HG02943 (cell line): ENCODE results near the gene ATP8A2.

Source experiments
- ATAC-seq: cut with Tn5 transposase; IDR thresholded peaks from one replicate; pipeline ENCODE4 v1.9.1; 2021; ENCODE audit warnings: mild to moderate bottlenecking, low read depth, moderate library complexity; ENCODE audit not compliant: unreplicated experiment

Gene ATP8A2

DNA sequence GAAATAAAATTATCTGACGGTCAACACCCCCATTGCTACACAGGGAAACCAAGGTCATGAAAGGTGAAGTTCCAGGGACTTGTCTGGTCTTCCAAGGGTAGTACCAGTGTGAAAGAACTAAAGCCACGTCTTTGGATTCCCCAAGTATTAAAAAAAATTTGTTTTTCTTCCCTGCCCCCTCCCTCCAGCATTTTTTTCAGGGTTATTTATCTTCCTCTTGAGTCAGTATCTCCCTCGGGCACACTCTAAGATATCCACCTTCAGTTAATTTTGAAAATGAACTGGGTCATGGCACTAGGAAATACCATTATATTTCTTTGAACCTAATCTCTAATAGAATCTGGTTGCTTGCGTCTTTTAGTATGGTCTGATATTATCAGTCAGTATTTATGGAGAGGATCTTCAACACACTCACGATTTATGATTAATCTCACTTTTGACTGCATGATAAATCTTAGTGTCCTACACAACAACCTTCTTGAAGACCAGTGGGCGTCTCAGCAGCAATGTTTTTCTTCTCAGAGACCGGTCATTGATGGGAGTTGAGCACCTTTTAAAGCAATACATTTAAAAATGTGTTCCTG is 9.1 kb downstream of the ATP8A2 start:
- ATAC-seq = no peak

DNA sequence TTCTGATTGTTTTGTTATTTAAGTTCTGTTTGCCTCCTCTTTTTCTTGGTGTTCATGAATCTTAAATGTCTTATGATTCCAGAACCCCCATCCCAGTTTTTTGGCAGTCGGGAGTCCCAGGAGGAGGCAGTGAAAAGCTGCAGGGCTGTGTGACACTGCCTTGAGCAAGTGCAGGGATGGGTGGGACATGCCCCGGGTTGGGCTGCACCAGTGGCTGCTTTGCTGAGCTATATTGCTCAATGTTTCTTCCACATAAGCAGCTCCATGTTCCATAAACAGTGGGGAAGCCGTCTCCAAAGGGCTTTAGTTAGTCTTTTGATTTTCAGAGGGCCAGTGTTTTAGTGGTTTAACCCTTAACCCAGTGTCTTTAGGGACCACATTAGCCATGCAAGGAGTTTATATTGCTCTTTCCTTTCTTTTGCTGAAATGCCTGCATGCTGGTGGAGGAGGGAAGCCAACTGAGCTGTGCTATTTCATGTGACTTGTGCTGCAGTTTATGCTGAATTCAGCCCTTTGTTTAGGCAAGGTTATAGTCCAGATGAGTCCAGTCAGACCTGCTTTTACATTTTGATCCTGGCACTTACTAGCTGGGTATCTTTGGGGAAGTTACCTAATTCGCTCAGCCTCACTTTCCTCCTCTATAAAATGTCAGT is 13.1 kb downstream of the ATP8A2 start:
- no peak for ATAC-seq

DNA sequence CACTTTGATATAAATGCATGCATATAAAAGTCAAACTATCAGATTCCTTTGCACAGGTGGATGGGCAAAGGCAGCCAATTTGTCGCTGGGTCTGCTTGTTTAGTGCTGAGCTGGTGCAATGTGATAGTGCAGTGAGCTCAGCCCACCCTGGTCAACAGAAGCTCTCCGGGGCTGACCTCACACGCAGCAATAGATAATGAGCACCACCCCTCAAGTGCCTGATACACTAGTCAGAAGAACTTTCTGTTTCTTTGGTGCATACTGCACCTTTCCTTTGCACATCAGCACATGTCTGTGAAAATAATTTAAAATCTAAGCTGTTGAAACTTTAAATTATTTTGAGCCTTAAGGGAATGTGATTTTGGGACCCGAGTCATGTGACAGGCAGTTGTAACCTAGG is 20.2 kb downstream of the ATP8A2 start:
- no peak for ATAC-seq

DNA sequence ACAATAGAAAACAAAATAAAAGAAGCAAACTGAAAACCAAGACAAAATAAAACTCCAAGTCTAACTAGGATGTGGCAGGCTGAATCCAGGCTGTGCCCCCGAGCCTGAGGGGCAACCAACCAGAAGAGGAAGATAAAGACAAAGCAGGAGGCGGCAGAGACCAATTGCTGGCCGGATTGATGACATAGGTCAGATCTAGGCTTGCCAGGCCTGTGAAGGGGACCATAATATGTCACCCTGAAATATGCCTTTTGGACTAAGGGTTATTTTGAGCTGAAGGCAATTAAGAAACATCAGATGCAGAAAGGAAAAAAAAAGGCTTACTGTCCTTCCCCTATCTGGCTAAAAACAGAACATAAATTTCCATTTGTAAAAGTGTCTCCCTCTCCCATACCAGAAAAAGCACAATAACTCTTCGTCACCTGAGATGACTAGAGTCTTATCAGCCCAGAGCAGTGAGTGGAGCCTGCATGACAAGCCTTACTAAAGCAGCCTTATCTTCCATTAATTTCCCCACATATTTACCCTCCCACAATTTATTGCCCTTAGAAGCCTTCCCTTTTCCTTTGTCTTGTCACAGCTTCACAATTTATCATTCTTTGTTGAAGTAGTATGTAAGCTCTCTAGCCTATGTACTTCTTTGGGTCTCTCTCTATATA is 22.8 kb downstream of the ATP8A2 start:
- no peak for ATAC-seq

DNA sequence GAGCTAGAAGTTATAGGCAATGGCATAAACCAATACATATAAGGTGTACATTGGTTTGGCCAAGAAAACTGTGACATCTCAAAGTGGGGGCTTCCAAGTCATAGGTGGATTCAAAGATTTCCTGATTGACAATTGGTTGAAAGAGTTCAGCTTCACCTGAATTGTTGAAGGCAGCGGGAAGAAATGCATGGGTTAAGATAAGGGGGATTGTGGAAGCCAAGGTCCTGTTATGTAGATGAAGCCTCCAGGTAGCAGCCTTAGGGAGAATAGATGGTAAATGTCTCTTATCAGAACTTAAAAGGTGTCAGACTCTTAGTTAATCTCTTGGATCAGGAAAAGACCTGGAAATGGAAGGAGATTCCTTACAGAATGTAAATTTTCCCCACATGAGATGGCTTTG is 26.0 kb downstream of the ATP8A2 start:
- ATAC-seq = no peak

DNA sequence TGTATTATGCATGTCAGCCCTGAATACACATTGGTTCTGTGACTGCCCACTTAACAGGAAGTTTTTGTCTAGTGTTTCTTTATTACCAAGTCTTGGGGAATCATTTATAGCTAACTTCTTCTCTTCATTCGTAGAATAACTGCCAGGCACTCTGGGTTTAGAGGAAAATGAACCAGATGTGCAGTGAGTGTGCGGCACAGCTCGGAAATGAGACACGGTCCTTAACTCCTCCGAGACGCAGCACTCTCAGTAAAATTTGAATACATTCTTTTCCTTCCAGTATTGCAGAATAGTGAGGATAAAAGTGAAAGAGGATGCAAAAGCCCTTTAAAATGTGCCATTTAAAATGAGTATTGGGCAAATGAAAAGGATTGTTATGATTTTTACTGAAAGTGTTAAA is 29.2 kb downstream of the ATP8A2 start:
- no peak for ATAC-seq

DNA sequence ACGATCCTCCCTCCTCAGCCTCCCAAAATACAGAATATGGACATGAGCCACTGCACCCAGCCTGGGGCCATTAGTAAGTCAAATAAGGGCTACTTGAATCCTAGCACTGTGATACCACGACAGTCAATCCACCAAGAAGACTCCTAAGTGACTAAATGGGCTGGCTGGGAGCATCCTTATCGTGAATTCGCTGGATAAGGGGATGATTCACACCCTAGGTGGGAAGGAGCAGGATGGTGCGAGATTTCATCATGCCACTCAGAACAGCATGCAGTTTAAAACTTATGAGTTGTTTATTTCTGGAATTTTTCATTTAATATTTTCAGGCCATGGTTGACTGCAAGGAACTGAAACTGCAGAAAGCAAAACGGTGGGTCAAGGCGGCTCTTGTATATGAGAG is 30.2 kb downstream of the ATP8A2 start:
- no peak for ATAC-seq

DNA sequence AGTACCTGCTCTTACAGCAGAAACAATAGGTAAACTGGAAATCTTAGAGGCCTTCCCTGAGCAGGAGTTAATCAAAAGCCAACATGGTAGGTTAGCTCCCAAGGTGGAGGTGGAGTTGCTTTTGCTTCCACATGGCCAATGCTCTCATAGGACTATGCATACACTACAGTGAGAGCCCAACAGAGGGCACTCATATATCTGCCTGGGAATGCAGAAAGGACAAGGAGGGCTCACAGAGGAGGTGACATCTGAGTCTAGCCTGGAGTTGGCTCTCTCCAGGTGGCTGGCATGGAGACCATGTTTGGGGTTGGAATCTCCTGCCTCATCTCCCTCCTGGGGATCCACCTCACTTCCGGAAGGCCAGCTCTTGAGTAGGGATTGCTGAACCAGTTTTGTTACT is 34.6 kb downstream of the ATP8A2 start:
- ATAC-seq = no peak

DNA sequence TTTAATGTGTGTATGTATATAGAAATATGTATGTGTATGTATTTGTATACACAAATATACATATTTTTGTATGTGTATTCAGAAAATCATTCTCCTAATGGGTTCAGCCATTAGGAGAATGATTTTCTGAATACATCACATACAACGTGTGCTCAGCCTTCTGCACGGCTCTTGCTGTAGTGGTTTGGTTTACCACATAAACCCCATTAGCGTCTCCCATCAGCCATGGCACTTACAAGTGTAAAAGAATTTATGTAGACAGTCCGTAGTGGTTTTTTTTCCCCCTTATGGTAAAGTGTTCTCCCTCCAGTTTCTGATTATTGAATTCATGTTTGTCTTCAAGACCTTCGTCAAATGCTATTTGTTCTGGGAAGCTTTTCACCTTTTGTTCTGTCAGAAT is 38.2 kb downstream of the ATP8A2 start:
- ATAC-seq = no peak

DNA sequence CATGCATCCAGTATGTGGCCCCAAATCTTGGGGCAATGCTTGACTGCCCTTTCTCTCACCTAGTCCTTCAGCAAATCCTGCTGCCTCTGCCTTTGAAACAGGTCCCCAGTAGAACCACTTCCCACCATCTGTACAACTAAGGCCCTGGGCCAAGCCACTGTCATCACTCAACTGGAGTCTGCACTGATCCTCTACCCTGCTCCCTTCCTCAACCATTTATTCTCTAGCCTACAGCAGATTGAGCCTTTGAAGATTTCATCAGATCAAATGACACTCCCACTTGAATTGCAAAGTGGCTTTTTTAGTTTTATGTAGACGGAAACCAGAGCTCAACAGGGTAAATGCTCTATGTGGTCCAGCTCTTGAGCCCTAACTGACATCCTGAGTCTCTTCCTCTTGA is 43.5 kb downstream of the ATP8A2 start:
- ATAC-seq = no peak

DNA sequence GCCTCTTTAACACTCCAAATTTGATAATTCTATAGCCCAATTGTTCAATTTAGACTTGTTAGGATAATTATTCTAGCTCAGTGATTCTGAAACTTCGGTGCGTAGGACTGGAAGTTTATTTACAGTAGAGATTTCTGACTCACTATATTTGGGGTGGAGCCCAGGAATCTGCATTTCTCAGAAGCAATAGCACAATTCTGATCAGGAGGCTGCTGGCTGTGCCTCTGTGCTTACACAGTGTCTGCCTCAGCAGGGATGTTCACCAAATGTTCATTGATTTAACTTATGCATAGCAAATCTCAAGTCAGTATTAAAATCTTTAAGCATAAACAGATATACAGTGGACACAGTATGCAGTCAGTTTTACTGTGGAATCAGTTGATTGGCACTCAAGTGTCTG is 45.8 kb downstream of the ATP8A2 start:
- no peak for ATAC-seq

DNA sequence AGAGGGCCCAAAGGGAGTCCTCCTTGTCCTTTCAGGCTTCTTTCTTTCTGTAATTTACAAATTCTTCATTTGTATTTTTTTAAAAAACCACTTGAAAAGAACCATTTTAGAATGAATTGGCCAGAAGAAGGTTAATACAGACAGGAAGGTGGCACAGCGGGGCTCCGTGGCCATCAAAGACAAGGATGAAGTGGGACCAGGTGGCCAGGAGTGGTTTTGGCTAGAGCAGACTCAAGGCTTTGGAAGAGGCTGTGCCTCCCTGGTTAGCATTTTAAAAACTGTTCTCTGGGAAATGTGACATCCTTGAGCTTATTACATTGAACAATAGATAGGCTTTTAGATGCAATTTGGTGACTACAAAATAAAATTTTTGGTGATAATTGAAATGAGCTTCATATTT is 48.4 kb downstream of the ATP8A2 start:
- no peak for ATAC-seq

DNA sequence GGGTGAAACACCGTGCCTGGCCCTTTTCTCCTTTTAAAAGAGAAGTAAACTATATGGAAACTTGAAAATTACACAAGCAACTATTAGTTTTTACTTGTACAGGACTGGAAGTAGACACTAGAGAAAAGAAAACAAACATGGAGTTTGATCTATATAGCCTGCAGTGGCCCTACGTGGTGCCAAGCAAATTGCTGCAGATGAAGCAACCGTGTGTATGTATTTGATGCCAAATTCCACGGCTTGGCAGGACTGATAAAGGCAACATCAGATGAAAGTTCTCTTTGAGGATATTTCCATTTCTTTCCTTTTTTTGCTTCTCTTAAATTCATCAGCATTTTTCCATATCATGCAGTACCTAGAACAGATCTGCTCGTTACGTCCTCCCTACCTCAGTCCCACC is 49.8 kb downstream of the ATP8A2 start:
- no peak for ATAC-seq

DNA sequence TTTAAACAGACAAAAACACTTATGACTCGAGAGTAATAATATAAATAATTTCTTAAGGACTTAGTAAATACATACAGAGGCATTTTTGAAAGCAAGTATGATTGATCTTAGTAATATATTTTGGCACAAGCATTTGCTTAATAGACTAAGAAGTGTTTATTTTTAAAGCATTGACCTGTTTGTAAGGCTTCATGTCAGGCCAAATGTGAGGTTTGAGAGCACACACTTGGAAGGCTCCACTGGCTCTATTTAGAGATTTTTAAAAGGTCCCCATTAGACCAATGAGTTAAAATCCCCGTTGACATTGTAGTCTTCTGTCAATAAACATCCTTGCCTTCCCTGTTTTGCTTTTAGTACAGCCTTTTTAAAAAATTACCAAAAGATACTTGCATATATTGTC is 50.4 kb downstream of the ATP8A2 start:
- no peak for ATAC-seq

DNA sequence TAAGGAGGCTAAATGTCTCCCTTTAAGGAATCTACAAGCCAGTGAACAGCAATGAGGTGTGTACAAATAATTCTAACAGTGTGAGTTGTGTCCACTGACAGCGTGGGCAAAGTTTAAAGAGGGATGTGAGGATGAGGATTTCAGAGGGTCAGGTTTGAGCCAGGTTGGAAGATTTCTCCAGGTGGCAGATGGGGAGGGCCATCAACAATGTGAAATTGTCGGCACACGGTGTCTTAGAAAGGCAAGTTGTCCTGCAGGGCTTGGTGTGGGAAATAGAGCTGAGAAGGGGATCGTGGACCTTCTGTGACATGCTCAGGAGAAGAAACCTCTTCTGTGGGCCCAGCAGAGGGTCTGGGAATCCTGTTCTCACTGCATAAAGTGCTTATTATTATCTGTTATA is 52.1 kb downstream of the ATP8A2 start:
- ATAC-seq = no peak

DNA sequence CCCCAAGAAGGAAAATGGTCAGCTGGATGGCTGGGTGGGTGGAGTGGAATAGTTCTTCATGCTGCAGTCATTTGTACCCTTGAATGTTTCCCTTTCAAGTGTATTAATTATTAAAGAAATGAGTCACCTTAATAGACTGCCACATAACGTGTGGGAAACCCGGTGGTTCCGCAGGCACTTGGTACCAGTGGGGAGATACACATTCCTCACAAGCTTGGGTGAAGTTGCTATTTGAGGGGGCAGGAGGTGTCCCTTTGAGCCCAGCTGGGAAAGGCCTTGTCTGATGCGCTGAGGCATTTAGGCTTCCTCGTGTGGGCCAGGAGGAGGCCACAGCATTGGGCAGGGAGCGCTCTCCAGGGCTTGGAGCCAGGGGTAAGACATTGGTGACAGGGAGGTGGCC is 57.7 kb downstream of the ATP8A2 start:
- ATAC-seq = no peak

DNA sequence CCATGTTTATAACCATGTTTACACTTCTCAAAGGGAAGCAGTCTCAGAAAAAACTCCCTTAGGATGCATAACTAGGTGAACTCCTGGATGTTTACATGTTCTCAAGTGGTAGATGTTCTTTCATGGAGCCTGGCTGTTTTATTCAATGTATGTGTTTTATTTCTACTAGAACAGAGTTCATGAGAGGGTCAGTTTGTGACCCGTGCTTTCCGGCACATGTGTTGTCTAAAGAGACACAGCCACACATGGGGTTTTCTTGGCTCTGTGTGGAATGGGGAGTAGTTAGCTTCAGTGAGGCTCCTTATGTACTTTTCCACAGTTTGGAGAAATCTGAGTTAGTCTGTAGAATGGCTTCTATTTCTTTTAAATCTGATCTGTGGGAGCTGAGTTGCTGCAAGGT is 60.9 kb downstream of the ATP8A2 start:
- no peak for ATAC-seq

DNA sequence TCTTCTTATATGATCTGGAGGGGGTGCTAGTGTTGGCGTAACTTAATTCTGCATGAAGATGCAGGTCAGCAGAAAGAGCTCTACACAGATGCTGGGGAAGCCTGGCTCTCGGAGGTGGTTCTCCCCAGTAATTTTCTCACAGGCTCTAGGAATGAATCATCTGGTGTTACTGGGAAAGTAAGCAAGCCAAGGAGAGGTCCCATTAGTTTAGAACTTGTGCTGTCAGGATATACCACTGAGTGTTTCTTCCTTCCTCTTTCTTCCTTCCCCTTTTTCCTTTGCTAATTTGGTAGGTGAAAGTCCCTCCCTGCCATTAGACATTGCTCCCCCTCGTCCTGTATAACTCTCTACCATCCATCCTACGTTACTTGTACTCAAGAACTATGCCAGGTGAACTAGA is 68.3 kb downstream of the ATP8A2 start:
- no peak for ATAC-seq

DNA sequence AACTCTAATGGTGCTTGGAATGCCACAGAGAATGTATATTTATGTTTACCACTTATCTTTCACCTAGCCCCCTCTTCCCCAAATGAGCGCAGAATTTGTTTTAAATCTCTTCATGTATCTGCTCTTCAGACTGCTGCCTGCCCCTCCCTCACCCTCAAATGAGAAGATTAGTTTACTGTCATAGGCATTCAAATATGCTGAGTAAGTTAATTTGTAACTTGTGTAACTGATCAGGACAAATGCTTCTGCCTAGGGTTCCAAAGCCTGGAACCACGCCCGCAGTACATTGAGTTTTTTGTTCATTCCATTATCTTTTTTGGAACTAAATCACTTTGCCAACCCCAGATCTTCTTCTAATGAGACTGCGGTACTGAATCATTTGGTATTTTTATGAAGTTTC is 74.5 kb downstream of the ATP8A2 start:
- no peak for ATAC-seq

DNA sequence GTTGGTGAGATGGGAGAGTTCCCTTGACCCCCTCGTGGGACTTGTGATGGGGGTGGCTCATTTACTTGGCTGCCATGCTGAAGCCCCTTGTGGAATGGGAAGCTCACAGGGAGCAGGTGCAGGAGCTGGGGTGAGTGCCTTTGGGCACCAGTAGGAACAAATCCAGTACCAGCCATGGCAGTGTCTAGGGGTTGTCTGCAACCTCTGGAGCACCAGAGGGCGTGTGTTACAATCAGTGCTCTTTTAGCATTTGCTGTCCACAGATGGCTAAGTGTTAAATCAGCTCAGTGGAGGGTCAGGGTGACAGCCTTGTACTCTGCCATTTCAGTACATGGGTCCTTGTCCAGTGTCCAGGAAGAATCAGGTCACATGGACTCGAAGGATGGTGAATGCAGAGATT is 75.6 kb downstream of the ATP8A2 start:
- no peak for ATAC-seq

DNA sequence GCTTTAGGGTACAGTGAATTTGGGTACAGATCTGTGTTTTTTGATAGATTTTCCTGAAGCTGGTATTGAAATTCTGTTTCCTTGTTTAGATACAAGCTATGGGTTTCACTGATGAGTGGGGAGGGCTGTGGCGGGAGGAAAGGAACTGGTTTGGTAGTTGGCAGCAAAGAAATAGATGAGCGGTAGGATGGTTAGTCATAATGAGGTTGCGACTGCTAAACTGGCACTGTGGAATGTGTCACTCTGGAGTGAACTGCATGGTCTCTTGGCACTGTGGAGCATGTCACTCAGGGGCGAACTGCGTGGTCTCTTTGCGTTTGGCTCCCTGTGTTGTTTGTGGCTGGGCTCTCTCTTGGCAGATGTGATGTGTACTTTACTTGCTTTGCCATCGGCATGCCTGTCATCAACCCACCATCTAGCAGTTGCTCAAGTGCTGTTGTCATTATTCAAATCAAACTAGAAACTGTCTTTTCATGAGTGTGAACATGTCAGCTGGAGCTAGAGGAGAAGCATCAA is 82.1 kb downstream of the ATP8A2 start:
- no peak for ATAC-seq

DNA sequence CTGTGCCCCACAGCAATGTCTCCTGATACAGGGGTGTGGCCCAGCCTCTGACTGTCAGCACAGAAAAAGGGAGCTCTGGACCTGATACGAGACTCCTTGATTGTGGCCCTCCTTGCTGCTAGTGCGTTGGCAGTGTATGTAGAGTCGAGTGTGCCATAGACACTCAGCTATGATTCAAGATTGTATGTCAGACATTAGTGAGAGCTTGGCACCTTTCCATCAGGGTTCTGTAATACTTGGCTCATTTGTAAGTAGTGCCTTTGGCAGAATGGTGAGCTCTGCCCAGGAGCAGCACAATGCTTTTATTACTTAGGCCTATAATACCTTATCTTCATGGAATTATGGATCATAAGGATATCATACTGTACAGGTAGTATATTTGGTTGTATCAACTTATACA is 83.4 kb downstream of the ATP8A2 start:
- ATAC-seq = no peak
